GM18909 (cell line): ENCODE measurements around the gene CYSRT1.

ENCODE experiments used
- ATAC-seq: cut with Tn5 transposase; IDR thresholded peaks from one replicate; pipeline ENCODE4 v1.9.1; 2021; ENCODE audit warnings: mild to moderate bottlenecking; ENCODE audit not compliant: unreplicated experiment, poor library complexity

Gene CYSRT1

GRCh38 chr9:137205126-137206069 lies 19.6 kb upstream of the CYSRT1 start, which contains the start of the genes NDOR1 and TMEM203:
NDOR1 (plus strand) TSS chr9:137205700; CDS start chr9:137205778, 78 bp downstream.
TMEM203 (minus strand) TSS chr9:137205648; CDS start chr9:137205414, 234 bp downstream.
- ATAC-seq = peak; percentile 51

- no peak for ATAC-seq
Measured at GRCh38 chr9:137206602-137207001, 18.4 kb upstream of the CYSRT1 start.

- no peak for ATAC-seq
Measured at GRCh38 chr9:137211532-137211931, 13.4 kb upstream of the CYSRT1 start.

DNA sequence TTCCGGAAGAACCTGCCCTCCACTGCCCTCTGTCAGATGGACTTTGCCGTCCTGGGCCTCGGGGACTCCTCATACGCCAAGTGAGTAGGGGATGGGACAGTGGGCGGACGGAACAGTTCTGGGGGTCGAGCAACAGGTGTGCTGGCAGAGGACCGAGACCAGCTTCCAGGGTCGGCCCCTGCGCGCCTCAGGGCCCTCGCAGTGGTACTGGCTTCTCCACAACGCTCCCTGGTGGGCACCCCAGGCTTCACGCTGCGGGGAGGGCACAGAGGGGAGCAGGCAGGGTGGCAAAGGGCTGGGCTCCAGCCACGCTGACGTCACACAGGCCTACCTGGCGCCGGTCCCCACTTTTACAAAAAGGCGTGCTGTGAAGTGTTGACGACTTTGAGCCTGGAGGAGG lies 12.5 kb upstream of the CYSRT1 start:
- no peak for ATAC-seq

DNA sequence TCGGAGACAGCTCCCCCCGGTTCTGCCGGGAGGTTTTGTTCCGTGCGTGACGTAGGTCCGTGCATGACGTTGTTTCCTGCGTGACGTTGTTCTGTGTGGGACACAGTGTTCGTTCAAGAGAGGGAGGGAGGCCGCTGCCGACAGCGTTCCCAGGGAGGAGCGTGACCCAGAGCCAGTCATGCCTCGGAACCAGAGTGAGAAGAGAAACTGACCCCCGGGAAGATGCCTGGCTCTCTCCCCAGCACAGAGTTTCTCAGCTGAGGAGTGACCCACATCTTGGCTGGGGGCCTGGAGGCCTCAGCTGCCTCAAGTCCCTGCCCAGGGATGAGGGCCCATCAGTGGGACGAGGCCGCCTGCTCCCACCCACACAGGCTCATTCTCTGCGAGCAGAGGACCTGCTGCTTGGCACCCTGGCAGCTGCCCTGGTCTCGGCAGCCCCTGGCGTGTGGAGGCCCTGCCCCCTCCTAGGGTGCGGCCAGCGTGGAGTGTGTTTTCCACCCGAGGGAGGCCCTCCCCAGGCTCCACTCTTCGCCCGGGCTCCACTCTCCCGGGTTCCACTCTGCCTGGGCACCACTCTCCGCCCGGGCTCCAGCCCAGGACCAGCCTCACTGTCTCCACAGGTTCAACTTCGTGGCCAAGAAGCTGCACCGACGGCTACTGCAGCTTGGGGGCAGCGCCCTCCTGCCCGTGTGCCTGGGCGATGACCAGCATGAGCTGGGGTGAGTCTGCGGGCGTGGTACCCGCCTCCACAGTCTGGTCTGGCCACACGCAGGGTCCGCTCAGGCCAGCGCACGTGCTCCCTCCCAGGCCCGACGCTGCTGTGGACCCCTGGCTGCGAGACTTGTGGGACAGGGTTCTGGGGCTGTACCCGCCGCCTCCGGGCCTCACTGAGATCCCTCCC lies 11.6 kb upstream of the CYSRT1 start:
- no peak for ATAC-seq

DNA sequence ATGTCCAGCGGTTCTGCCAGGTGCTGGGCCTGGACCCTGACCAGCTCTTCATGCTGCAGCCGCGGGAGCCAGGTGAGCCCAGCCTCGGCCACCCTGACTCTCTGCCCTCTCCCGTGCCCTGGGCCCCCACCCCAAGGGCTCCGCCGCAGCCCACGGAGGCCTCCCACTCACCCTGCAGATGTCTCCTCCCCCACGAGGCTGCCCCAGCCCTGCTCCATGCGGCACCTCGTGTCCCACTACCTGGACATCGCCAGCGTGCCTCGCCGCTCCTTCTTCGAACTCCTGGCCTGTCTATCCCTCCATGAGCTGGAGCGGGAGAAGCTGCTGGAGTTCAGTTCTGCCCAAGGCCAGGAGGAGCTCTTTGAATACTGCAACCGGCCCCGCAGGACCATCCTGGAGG lies 10.4 kb upstream of the CYSRT1 start:
- no peak for ATAC-seq

DNA sequence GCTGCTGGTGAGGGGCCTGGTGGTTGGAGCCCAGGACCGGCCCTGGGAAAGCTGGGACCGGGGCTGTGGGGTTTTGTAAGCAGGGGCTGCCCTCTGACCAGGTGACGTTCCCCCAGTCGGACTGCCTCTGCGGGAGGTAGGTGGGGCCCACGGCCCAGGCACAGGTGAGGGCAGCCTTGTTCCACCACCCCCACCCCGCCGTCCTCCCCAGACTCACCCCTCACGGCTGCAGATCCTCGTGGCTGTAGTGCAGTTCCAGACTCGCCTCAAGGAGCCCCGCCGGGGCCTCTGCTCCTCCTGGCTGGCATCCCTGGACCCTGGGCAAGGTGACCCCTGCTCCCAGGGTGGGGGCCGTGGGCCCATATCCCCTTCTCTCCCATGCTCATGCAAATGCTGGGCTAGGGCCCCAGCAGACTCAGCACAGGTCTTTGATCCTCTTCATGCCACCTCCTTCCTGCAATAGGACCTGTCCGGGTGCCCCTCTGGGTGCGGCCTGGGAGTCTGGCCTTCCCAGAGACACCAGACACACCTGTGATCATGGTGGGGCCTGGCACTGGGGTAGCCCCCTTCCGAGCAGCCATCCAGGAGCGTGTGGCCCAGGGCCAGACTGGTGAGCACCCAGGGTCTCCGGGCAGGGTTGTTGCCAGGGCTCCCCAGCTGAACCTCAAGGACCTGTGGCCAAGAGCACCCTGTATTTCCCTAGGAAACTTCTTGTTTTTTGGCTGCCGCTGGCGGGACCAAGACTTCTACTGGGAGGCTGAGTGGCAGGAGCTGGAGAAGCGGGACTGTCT lies 9.6 kb upstream of the CYSRT1 start:
- no peak for ATAC-seq

- ATAC-seq = no peak
Measured at GRCh38 chr9:137216188-137216965, 8.6 kb upstream of the CYSRT1 start.

DNA sequence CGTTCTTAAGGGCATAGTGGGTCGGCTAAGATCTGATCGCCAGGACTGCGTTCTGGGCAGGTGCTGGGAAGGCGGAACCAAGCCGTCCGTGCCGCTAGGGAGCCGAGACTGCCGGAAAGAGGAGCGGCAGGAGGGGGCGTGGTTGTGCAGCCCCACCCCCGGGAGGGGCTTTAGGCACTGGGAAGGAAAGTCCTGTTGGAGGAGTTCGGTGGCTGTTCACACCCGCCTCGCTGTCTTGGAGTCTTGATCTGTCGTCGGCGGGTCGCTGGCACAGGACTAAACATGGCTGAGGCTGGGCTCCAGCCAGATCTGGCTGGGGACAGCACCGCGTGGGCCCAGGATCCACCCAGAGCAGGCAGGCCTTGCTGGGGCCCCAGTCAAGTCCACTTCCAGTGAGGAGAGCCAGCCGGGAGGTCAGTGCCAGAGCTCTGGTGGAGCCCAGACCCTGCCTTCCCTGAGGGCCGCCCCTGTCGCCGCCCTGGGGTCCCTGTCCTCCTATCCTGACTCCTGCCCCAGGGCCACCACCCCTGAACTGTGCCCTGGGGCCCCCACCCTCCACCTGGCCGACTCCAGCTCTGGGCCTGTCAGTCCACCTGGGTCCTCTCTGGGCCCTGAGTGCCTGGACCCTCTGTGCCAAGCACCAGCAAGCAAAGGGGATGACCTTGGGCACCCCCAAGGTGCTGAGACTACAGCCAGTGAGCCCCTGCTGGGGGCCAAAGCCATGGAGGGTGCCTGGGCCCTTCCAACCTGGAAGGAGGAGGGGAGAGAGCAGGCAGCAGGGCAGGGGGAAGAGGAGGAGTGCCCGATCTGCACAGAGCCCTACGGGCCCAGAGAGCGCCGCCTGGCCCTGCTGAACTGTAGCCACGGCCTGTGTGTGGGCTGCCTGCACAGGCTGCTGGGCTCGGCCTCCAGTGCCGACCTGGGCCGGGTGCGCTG lies 7.4 kb upstream of the CYSRT1 start:
- no peak for ATAC-seq

DNA sequence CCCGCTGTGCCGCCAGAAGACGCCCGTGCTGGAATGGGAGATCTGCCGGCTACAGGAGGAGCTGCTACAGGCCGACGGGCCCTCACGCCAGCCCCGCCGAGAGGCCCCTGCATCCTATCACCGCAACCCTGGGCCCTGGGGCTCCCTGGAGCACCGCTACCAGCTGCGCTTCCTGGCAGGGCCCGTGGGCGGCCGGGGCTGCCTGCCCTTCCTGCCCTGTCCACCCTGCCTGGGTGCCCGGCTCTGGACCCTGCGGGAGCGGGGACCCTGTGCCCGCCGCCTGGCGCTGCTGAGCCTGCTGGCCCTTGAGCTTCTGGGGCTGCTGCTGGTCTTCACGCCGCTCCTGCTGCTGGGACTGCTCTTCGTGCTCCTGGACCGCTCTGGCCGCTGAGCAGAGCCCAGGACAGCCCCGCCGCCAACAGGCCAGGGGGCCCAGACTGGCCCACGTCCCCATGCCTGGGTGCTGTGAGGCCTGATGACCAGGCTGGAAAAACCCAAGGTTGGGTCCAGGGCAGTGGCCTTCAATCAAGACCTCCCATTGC lies 6.7 kb upstream of the CYSRT1 start:
- no peak for ATAC-seq

- no peak for ATAC-seq
Measured at GRCh38 chr9:137218754-137219271, 6.2 kb upstream of the CYSRT1 start.

DNA sequence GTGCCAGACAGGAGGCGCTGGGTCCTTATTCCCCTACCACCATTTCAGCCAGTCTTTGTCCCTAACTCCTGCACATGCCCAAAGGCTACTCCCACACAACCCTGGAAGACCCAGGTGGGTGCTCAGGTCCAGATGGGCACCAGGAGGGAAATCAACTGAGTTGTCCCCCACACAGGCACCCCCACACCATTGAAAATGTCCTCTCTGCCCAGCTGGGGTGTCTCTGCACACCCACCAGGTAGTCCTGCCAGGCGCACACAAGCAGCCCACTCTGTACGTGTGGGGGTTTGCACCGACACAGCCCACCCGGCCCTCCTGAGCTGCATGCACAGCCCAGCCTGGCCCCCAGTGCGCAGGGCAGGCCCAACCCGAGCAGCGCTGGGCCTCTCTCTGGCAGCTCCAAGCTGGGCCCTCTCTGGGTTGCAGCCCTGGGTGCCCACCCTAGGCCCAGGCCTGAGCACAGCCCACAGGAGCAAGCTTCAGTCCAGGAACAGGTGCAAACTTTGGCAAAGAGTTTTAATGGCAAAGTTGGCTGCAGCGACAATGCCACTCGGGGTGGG lies 5.1 kb upstream of the CYSRT1 start:
- no peak for ATAC-seq

- ATAC-seq = no peak
Measured at GRCh38 chr9:137220317-137221094, 4.5 kb upstream of the CYSRT1 start.

DNA sequence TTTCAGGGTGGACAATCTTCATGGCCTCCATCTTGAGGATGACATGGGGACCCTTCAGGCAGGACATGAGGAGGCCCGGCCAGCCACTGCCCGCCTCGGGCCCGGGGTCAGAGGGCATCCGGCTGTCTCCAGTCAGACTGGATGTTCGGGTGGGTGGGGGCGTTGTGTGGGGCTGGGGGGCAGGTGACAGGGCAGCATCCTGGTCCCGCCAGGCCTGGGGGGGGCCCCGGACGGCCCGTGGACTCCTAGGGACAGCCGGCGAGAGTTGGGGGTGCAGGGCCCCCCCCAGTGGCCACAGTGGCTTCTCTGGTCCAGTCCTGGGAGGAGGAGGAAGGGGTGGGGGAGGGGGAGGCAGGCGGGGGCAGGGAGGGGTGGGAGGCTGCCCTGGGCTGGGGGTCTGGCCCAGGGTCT lies 3.9 kb upstream of the CYSRT1 start:
- ATAC-seq = no peak

DNA sequence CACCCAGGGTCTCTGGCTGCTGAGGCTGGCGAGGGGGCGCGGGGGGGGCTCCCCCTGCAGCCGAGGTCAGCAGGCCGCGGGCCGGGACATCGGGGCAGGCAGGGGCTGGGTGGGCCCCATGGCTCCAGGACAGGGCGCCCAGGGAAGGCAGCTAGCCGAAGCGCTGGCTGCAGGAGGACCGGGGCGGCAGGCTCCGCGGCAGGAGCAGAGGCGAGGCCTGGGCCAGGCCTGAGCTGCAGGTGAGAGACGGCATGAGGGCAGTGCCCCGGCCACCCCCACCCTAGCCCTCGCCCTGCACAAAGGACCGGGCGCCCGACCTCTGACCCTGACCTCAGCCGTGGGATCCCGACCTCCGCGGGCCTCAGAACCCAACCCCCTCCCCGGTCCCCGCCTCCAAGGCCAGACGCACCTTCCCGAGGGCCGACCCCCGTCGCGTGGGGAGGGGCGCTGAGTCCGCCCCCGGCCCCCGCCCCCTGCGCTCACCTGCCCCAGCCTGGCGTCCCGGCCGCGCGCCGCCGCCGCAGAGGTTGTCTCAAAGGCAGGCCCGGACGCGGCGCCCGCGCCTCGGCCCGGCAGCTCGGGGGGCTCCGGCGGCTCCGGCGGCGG lies 3.4 kb upstream of the CYSRT1 start:
- no peak for ATAC-seq
